GM19193 (cell line): ENCODE results near the gene MAPRE2.

Source experiments
- POLR2A ChIP-seq: IDR thresholded peaks from 4 replicates; pipeline ENCODE4 v1.6.1; 2011; ENCODE audit not compliant: insufficient read depth, insufficient read length; ENCODE audit errors: extremely low read depth

The MAPRE2 gene

GRCh38 chr18:35028536-35028935, 12.7 kb upstream of the MAPRE2 start:
- TF ChIP-seq POLR2A = no peak

- TF ChIP-seq POLR2A = no peak
These were observed 12.1 kb upstream of the MAPRE2 start for GRCh38 chr18:35029103-35029502.

- TF ChIP-seq POLR2A = no peak
These were observed 11.4 kb upstream of the MAPRE2 start for GRCh38 chr18:35029770-35030169.

- TF ChIP-seq POLR2A = no peak
These were observed 10.8 kb upstream of the MAPRE2 start for GRCh38 chr18:35030277-35030989.

- no peak for TF ChIP-seq POLR2A
These were observed 9.1 kb upstream of the MAPRE2 start for GRCh38 chr18:35032113-35032512.

- TF ChIP-seq POLR2A = no peak
These were observed 3.2 kb upstream of the MAPRE2 start for GRCh38 chr18:35038029-35038428.

- no peak for TF ChIP-seq POLR2A
These were observed 2.2 kb upstream of the MAPRE2 start for GRCh38 chr18:35038881-35039491.

- no peak for TF ChIP-seq POLR2A
These were observed 600 bp upstream of the MAPRE2 start for GRCh38 chr18:35040638-35040987.

- no peak for TF ChIP-seq POLR2A
These were observed 688 bp downstream of the MAPRE2 start for GRCh38 chr18:35041815-35042387.

GRCh38 chr18:35042389-35043071, 1.3 kb downstream of the MAPRE2 start:
- no peak for TF ChIP-seq POLR2A

GRCh38 chr18:35043207-35043606, 2.0 kb downstream of the MAPRE2 start:
- TF ChIP-seq POLR2A = no peak

GRCh38 chr18:35045121-35045520, 3.9 kb downstream of the MAPRE2 start:
- TF ChIP-seq POLR2A = no peak

GRCh38 chr18:35045806-35046205, 4.6 kb downstream of the MAPRE2 start:
- TF ChIP-seq POLR2A = no peak

- TF ChIP-seq POLR2A = no peak
These were observed 6.6 kb downstream of the MAPRE2 start for GRCh38 chr18:35047697-35048292.
